GM18517 (cell line): Measurements from ENCODE around the gene LRG1.
"Not testable (repeated sequence)": the region's sequence is repeated elsewhere in the genome, so short reads cannot be mapped to it uniquely, and the experiment has no call there.

Experiments
- ATAC-seq: cut with Tn5 transposase; IDR thresholded peaks from one replicate; pipeline ENCODE4 v1.9.1; 2021; ENCODE audit warnings: mild to moderate bottlenecking, moderate library complexity; ENCODE audit not compliant: unreplicated experiment

Gene LRG1

DNA sequence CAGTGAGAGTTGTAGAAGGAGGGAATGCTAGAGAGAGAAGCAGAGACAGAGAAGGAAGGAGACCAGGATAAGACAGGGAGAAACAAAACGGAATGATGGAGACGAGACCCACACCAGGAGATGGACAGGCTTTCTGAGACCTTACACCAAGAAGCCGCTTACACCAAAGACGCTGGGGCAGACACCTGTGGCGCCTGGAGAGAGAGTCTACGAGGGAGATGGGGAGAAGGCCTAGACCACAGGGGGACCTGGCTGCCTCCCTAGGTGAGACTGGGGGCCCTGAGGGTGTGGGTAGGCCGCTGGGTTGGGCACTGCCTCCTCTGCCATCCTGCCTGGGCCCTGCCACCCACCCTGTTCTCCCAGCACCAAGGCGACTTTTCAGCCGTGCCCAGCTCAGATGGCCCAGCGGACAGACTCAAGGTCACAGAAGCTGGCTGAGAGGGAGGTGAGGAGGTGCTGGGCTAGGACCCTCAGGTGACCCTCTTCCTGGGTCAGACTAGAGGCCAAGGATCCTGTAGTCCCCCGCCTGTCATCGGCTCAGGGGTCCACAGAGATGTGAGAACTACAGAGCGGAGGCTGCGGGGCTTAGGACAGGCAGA, 9.8 kb downstream of the LRG1 start:
- no peak for ATAC-seq

DNA sequence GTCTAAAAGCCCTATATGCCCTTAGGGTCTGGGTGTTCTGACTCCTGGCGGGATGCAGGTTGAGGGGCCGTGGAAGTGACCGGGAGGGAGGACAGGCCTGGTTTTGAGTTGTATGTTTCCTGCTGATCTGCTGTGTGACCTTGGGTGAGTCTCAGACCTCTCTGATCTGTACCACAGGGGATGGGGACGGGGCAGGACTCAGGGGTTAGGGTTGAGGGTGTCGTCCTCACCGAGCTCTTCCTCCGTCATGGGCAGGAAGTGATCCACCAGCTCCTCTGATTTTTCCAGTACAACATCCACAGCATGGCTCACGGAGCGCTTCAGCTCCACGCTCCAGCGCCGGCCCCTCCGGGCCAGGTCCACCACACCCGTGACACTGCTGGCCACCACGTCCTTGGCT, 11.0 kb downstream of the LRG1 start:
- no peak for ATAC-seq

DNA sequence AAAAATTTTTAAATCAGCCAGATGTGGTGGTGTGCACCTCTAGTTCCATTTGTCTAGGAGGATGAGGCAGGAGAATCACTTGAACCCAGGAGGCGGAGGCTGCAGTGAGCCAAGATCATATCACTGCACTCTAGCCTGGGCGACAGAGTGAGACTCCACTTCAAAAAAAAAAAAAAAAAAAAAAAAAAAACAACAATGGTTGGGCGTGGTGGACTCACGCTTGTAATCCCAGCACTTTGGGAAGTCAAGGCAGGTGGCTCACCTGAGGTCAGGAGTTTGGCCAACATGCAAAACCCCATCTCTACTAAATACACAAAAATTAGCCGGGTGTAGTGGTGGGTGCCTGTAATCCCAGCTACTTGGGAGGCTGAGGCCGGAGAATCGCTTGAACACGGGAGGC, 12.5 kb downstream of the LRG1 start:
- ATAC-seq = not testable (repeated sequence)

DNA sequence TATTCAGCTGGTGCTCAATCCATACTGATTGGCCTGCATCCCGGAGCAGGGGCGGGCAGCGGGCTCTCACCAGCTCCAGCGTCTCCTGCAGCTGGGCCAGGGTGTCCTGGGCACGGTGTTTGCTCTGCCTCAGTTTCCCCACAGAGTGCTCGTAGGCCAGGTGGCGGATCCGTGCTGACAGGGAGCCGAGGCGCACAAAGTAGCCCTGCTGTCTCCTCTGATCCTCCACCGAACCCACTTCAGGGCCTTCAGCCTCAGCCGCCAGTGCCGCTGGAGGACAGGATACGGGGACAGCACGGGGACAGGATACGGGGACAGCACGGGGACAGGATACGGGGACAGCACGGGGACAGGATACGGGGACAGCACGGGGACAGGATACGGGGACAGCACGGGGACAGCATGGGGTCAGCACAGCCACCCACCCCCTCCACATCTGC, 14.3 kb downstream of the LRG1 start:
- ATAC-seq = no peak

DNA sequence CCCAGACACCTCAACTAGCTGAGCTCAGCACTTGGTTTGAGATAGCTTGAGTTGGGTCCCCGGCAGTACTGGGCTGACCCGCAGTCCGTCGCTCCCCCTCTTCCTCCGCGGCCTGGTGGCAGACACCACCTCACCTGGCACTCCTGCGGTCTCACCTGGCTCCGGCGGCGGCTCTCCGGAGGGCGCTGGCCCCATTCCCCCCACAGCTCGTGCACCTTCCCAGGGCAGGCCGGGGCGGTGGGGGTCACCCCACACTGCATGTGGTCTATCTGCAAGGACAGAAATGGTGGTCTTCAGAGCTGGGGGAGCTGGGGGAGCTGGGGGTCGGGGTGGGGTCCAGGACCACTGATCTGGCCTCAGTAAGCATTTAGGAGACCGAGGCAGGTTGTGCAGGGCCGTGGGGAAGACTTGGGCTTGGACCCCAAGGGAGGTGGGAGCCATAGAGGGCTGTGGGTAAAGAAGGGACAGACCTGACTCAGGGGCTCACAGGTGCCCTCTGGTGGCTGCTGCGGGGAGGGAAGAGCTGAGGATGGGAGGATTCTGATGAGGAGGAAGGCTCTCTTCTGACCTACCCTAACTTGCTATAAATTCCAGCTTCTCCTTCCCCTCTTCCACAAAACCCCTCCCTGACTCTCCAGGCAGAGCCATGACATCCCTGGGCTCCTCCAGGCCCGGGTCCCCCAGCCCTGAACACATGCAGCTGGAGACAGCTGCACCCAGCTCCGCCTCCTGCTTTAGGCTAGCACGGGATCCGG, 14.9 kb downstream of the LRG1 start:
- no peak for ATAC-seq

DNA sequence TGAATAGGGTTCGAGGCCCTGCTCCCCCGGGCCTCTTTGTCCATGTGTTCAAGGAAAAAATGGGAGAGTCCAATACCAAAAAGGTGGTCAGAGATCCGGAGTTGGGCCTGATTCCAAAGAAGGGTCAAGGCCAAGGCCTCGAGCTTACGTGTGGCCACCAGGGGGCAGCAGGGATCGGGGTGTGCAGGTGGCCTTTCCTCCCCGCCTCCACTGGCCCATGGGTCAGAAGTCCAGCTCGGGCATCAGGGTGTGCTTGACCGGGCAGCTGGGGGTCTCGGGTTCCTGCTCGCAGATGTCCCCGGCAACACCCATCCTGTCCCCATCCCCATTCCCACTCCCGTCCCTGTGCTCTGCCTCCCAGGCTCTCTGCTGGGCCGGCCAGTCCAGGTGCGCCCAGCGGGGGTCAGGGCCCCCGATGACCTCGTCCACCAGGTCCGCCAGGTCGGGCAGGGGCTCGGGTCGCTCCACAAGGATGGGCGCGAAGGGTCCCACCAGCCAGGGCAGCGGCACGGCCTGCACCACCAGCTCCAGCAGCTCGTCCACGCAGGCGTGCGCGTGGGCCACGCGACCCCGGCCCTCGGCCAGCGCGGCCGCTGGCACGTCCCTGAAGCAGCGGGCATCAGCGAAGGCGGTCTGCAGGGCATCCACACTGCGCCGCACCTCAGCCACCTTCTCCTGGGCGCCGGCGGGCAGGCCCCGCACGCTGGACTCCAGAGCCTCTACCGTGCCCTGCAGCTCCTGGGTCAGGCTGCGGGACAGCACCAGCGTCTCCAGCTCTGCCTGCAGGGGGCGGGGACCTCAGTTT, 16.3 kb downstream of the LRG1 start:
- ATAC-seq = no peak

DNA sequence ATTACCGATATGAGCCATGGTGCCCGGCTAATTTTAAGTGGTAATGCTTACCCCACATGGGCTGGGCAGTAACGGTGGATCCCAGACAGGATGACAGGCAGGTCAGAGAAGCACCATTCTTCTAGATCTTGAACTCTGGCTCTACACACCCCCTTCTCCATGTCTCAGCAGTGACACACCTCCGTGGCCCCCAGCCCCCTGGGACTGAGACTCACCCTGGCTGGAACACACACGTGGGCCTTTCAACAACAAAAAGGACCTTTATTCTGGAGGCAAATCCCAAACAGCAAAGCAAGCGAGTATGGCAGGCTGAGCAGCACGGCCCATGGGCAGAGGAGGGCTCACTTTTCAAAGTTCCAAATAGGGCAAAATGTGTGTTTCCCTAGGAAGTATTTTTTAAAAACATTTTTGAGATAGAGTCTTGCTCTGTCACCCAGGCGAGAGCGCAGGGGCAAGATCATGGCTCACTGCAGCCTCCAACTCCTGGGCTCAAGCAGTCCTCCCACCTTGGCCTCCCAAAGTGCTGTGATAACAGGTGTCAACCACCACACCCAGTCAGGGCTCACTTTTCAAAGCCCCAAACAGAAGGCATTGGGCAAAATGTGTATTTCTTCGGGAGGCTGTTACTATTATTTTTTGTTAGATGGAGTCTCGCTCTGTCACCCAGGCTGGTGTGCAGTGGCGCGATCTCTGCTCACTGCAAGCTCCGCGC, 17.4 kb downstream of the LRG1 start:
- no peak for ATAC-seq

DNA sequence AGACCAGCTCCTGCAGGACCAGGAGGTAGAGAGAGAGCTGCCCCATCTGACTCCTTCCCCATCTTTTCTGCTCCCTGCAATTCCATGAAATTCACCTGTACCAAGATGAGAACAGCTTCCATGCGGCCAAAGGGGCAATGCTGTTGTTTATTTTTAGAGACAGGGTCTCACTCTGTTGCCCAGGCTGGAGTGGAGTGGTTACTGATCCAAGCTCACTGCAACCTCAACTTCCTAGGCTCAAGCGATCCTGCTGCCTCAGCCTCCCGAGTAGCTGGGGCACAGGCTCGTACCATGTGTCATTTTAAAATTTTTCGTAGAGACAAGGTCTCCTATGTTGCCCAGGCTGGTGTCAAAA, 18.0 kb downstream of the LRG1 start:
- no peak for ATAC-seq

DNA sequence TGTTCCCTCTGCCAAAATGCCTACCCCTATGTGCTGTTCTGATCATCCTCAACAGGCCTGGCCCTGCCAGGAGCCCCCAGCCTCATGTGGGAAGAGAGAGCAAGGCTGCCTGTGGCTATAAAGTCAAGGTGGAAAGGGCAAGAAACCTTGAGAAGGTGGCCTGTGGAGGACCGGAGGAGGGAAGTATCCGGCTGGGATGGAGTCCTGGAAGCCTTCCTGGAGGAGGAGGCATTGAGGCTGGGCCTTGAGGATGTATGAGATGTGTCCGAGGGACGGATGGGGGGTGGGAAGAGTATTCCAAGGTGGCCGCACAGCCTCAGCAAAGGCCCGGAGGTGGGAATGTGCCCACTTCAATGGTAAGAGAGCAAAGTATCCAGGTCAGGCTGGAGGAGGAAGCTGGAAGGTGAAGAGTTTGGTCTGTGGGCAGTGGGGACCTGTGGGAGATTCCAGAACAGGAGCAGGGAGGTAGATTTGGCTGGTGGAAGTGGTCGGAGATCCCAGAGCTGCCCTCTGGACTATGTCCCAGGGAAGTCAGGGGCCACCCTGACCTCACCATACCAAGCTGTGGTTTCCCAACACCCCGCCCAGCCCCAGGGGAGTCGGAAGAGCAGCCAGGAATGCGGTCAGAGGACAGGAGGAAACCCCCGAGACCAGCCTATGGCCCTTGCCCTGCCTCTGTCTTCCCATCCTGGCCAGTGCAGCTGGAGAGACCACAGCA, 18.5 kb downstream of the LRG1 start:
- ATAC-seq = no peak

DNA sequence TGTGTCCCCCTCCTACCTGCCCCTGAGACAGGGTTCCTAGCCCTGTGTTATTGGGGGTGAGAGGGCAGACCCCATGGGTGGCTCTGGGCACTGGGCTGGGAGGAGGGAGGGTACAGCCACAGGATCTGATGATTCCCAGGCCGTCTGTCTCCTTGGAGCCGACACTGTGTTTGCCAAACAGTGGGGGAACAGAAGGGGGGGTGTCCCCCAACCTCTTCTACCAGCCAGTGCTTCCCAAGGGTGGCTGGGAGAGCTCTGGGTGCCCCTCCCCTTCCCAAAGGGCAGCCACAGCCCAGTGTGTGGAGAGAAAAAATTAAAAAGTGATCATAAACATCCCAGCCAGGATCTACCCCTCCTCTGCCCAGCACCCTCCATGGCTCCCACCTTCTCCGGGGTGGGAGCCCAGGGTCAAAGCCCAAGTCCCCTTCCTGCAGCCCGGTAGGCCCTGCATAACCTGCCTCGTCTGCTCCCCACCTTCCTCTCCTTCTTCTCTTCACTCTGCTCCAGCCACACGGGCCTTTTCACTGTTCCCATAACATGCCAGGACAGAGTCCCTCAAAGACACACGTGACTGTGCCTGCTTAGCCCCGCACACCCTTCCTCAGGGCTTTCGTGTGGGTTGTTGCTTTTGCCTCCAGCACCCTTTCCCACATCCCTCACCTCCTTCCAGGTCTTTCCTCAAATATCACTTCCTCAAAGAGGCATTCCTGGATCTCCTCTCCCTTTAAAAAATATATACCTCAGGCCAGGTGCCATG, 20.1 kb downstream of the LRG1 start:
- no peak for ATAC-seq

DNA sequence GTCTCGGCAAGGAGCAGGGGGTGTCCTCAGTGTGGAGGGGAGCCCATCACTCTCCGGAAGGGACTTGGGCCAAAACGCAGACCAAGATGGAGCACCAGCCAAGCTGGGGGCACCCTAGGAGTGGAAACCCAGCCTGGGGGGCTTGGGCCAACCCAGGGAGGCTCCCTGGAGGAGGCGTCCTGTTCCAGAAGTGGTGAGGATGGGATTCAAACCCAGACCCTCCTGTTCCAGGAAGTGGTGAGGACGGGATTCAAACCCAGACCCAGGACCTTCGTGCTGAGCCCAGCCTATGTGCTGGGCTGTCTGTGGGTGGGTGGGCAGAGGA, 20.7 kb downstream of the LRG1 start:
- no peak for ATAC-seq

DNA sequence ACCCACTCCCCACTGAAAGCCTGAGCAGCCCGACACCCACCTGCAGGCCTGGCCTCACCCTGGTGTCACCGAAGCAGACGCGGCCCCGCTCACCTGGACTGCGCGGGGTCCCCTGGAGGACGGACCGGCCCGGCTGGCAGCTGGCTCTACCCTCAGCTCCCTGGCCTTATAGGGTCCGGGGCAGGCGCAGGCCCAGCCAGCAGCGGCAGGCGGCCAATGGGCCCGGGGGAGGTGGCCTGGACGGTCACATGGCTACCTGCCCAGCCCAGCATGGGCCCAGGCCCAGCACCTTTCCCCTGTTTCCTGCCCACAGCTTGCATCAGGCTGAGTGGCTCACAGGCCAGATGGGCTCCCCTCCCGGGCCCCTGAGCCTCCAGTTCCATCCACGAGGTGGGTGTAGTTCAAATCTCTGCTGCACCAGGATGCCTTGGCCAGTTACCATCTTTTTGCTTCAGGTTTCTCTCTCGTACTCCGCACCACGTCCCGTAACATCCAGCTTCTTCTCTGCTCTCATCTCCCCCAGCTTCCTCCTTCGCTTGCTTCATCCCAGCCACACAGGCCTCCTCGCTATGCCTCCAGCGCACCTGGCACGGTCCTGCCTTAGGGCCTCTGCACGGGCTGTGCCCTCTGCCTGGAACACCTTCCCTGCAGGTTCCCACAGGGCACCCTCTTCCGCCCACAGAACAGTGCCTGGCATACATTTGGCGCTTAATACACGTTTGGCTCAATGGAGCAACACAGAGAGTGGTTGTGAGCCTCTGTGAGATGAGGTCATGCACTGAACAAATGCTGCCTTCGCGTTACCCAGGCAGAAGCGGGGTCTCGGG, 21.3 kb downstream of the LRG1 start, which contains the start of gene PLIN4:
Gene PLIN4 (minus strand): TSS at position 142 of the 827 bp plus-strand sequence. CDS start 214 bp downstream, outside the sequence.
- ATAC-seq = no peak

DNA sequence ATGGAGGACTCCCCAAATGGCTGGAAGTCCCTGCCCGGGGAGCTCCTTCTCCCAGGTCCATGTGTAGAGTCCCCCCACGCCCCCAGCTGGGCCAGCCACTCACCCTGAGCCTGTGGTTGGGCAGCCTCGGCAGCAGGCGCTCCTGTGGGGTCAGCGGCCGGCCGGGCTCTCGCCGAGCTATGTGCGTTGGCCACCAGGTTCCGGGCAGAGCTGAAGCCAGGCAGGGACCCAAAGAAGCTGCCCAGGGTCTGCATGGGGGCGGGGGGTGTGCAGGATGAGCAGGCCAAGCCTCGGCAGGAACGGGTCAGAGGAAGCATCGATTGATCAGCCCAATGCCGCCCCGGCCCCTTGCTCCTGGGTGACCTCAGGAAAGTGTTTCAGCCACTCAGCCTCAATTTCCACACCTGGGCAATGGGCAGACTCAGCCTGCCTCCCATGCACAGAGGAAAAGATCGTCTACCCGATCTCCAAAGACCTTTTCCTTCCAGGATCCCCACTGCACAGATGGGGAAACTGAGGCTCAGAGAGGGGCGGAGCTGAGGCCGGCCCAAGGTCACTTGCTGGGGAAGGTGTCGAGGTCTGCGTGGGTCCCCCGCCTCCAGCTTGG, 22.3 kb downstream of the LRG1 start:
- no peak for ATAC-seq

DNA sequence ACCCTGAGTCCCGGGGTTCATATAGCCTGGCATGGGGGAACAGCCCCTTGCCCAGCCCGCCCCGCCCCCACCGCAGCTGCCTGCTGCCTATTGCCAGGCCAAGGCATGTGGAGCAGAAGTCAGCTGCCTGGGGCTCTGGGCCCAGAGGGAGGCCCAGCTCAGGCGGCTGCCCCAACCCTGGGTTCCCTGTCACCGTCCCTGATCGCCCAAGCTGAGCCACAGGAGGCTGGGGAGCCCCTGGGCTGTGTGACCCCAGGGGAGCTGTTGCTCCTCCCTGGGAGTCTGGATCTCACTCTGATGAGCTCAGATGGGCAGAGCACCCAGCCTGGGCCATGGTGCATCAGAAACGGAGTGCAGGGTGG, 22.9 kb downstream of the LRG1 start:
- ATAC-seq = no peak

DNA sequence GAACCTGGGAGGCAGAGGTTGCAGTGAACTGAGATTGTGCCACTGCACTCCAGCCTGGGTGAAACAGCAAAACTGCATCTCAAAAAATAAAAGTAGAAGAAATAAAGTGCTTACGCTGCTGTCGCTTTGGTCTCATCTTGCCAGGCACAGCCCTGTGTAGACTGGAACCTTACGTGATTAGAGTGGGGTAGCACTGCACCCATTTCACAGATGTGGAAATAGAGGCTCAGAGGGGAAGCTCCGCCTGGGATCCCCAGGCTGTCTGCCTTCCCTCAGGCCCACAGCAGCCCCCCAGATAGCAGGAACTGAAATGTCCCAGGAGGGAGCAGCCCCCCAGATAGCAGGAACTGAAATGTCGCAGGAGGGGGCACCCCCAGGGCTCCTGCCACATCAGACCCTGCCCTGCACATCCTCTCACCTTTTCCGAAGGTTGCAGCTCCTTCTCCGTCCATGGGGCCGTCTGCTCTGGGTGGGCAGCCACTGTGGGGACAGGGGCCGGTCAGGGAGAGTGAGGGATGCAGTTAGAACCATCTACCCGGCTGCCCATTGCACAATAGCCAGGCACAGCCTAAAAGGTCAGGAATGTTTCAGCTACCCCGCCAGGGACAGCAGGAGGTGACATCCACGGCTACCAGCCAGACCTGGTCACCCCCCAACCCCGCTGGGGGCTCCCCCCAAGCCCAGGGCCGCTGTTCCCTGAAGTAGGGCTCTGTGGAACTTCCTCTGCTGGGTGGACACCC, 23.5 kb downstream of the LRG1 start:
- ATAC-seq = no peak

DNA sequence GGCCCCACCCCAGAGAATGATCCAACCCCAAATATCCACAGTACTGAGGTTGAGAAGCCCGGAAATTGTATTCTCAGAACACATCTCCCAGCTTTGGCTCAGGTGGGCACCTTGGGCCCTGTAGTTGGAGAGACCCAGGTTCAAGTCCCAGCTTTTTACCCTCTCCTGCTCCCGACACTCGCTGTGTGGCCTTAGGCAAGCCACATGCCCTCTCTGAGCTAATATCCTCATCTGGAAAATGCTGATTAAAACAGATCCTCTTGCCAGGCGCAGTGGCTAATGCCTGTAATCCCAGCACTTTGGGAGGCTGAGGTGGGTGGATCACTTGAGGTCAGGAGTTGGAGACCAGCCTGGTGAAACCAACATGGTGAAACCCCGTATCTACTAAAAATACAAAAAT, 24.1 kb downstream of the LRG1 start:
- ATAC-seq = no peak

DNA sequence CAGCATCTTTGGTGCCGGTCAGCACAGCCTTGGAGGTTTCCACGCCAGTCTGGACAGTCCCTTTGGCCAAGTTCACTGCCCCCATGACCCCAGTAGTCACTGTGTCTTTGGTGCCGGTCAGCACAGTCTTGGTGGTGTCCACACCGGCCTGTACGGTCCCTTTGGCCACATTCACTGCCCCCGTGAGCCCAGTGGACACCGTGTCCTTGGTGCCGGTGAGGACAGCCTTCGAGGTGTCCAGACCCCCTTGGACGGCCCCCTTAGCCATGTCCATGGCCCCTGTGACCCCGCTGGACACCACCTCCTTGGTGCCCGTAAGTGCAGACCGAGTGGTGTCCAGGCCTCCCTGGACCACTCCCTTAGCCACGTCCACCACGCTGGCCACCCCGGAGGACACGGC, 26.6 kb downstream of the LRG1 start:
- ATAC-seq = no peak

DNA sequence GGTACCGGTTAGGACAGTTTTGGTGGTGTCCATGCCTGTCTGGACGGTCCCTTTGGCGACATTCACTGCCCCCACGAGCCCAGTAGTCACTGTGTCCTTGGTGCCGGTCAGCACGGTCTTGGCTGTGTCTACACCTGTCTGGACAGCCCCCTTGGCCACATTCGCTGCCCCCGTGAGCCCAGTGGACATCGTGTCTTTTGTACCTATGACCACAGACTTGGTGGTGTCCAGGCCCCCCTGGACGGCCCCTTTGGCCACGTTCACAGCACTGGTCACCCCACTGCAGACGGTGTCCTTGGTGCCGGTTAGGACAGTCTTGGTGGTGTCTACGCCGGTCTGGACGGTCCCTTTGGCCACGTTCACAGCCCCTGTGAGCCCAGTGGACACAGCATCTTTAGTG, 27.8 kb downstream of the LRG1 start:
- no peak for ATAC-seq
